Activated CD4-positive, alpha-beta T cell treated with anti-CD3 and anti-CD28 coated beads for 48 hours (primary cell): ENCODE measurements around the gene GPR137B.

ENCODE experiments used
- DNase-seq: peaks from one replicate; pipeline ENCODE4 v3.0.0-alpha.2; 2020

The GPR137B gene, protein sequence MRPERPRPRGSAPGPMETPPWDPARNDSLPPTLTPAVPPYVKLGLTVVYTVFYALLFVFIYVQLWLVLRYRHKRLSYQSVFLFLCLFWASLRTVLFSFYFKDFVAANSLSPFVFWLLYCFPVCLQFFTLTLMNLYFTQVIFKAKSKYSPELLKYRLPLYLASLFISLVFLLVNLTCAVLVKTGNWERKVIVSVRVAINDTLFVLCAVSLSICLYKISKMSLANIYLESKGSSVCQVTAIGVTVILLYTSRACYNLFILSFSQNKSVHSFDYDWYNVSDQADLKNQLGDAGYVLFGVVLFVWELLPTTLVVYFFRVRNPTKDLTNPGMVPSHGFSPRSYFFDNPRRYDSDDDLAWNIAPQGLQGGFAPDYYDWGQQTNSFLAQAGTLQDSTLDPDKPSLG

GRCh38 chr1:236142253-236143103 lies at the start of gene GPR137B:
Gene GPR137B (plus strand): TSS chr1:236142539. CDS start chr1:236142623, 84 bp downstream.
- peak; percentile 67 for DNase-seq

- DNase-seq, result no peak
Observed at GRCh38 chr1:236092899-236093298, 49.4 kb upstream of the GPR137B start.

- no peak for DNase-seq
Observed at GRCh38 chr1:236095705-236096520, 46.4 kb upstream of the GPR137B start.

DNA sequence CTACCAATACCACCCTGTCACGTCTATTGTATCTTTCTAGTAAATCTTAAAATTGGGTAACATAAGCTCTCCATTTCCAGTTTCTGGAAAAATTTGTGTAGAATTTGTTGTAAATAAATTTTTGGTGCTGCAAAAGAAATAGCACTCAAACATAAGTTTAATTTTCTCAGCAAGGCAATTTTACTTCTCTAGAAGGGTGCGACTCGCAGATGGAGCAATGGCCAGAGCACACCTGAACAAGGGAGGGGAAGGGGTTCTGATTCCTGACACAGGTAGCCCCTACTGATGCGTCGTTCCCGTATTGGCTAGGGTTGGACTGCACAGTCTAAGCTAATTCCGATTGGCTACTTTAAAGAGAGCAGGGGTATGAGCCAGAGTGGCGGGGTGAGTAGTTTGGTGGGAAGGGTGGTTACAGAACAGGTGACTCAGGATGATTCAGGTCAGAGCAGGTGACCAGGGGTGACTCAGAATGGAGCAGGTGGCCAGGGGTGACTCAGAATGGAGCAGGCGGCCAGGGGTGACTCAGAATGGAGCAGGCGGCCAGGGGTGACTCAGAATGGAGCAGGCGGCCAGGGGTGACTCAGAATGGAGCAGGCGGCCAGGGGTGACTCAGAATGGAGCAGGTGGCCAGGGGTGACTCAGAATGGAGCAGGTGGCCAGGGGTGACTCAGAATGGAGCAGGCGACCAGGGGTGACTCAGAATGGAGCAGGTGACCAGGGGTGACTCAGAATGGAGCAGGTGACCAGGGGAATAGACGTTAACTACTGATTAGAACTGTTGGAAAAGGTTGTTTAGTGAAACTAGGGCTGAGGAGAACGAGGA lies 45.5 kb upstream of the GPR137B start:
- peak; percentile 87 for DNase-seq

- DNase-seq, result no peak
Observed at GRCh38 chr1:236098267-236098666, 44.1 kb upstream of the GPR137B start.

- no peak for DNase-seq
Observed at GRCh38 chr1:236099355-236099974, 42.9 kb upstream of the GPR137B start.

- no peak for DNase-seq
Observed at GRCh38 chr1:236100799-236101198, 41.5 kb upstream of the GPR137B start.

- DNase-seq, result no peak
Observed at GRCh38 chr1:236101233-236102200, 40.8 kb upstream of the GPR137B start.

DNA sequence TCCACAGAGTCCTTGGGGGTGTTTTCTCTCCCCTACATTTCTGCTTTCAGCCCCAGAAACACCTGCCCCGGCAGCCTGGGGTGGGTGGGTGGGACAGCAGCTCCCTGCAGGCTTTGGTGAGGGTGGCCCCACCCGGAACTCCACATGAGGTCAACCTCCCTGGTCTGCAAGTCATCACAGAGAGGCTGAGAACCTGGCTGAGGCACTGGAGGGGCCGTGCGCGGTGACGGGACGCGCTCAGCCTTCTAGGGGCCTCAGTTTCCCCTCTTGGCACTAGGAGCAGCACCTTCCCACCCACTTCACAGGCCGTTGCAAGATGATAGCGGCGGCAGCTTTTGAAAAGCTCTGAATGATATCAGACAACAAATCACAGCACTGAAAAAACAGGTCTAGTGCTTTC lies 39.7 kb upstream of the GPR137B start:
- no peak for DNase-seq

DNA sequence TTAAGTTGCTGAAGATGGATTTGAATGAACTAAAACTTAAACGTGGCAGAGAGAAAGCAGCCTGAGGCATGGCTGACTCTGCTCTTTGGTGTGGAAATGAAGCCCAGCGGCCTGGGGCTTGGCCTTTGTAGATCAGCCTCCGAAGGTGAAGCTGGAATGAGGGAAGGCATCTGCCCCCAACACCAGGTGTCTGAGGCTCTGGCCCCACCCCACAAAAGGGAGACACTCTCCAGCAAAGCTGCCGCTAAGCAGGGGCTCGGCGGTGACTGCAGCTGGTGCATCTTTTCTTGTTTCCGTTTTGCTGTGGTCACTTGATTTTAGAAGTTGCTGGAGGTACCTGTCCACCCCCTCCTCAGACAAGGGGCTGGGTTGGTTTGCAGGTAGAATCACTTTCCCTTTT lies 39.3 kb upstream of the GPR137B start:
- no peak for DNase-seq

- peak; percentile 72 for DNase-seq
Observed at GRCh38 chr1:236103646-236104218, 38.6 kb upstream of the GPR137B start.

GRCh38 chr1:236107121-236107907 lies 35.0 kb upstream of the GPR137B start:
- DNase-seq, result no peak

DNA sequence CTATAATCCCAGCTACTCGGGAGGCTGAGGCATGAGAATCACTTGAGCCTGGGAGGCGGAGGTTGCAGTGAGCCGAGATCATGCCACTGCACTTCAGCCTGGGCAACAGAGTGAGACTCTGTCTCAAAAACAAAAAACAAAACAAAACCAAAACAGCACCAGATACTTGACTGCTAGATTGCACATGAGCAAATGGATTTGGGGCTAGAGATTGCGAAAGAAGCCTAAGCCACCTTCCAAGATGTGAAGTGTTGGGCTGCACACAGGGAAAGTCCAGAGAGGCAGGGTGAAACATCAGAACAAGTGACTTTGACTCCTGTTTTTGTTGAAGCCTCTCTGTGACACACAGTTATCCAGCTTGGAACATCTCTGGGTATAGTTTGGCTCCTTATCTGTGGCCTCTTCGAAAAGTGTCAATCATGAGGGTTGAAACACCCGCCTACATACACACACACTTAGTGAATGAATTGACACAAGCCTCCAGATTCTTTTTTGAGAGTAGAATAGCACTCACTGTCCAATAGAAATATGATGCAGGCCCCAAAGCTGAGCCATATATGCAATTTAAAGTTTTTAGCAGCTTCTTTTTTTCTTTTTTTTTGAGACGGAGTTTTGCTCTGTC lies 34.2 kb upstream of the GPR137B start:
- DNase-seq, result no peak

DNA sequence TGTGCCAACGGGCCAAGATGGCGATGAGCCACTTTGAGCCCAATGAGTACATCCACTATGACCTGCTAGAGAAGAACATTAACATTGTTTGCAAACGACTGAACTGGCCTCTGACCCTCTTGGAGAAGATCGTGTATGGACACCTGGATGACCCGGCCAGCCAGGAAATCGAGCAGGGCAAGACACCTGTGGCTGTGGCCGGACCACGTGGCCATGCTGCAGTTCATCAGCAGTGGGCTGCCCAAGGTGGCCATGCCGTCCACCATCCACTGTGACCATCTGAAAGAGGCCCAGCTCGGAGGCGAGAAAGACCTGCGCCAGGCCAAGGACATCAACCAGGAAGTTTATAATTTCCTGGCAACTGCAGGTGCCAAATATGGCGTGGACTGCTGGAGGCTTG lies 32.2 kb upstream of the GPR137B start:
- DNase-seq, result no peak

GRCh38 chr1:236111527-236112331 lies 30.6 kb upstream of the GPR137B start:
- DNase-seq, result no peak

DNA sequence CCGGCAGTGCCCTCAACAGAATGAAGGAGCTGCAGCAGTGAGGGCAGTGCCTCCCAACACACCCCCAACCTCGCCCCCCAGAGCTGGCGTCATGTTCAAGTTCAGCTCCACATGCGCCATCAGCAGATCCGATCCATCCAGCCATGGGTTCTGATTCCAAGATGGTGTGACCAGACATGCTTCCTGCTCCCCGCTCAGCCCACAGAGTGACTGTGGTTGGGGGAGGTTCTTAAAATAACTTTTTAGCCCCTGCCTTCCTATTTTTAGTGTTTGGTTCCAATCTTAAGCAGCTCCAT lies 30.1 kb upstream of the GPR137B start:
- no peak for DNase-seq

DNA sequence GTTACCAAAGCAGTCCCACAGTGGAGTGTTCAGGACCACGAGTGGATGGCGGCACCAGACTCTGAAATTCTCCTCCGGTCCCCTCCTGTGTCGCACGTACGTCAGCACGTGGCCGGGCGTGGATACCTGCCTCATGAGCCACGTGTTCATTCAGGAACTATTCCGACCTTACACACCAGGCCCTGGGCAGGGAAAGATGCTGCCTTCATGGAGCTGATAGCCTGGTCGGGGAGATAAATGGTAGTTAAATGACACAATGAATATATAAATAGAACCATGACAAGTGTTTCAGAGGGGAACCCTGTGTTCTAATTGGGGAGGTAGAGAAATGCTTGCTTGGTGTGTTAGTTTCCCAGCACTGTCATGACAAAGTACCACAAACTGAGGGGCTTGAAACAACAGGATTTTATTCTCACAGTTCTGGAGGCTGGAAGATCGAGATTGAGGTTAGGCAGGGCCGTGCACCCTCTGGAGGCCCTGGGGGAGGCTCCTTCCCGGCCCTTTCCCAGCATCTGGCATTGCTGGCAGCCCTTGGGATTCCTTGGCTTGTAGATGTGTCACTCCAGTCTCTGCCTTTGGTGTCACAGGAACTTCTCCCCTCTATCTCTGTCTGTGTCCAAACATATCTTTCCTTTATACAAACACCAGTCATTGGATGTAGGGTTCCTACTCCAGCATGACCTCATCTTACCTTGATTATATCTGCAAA lies 28.9 kb upstream of the GPR137B start:
- DNase-seq, result no peak
